Embryonic facial prominence (tissue), 1 donor: ENCODE data around the gene GAB2.
"Not testable (repeated sequence)": the region's sequence is repeated elsewhere in the genome, so short reads cannot be mapped to it uniquely, and the experiment has no call there.

Source experiments
- DNase-seq: peaks from one replicate; pipeline ENCODE4 v3.0.0-alpha.2; 2016; ENCODE audit errors: extremely low spot score

The GAB2 gene

DNA sequence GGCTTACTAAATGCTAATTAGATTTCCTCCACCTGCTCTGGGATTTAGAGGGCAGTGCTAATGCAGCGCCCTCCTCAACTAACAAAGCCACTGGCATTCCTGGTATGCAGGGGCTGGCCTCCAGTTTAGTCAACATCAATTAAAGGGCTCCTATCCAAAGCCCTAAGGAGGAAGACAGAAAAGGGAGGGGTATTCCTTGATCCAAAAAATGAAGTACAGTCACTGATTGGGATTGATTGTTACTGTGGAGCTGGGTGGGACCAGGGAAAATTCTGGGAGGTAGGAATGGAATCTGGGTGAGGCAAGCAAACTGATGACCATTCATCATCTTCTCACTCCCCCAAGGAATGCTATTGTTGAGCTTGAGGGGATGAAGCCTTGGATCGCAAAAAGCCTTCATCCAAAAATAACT, 52.2 kb downstream of the GAB2 start:
- DNase-seq: no peak

DNA sequence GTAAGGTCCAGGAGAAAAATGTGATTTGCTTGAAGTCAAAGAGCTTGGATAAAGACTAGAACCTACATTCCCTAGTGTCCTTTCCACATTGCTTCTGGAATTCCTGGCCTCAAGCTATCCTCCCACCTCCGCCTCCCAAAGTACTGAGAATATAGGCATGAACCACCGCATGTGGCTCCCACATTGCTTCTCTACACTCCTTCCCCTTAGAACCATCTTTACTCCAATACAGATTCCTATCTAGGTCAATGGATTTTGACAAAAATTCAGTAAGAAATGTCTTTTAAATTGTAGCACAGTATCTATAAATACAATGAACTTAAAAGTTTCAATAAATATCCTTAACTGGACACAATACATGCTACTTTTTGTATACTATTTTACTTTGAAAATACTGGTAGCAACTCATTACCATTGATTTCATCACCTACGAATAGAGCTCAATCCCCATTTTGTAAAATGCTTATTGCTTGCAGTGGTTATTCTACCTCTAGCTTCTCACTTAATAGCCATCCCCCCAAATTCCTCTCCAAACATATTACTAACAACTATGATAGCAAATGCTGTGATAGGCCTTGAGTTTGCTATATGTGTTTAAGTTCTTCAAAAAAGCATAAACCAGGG, 53.4 kb downstream of the GAB2 start:
- DNase-seq: no peak

DNA sequence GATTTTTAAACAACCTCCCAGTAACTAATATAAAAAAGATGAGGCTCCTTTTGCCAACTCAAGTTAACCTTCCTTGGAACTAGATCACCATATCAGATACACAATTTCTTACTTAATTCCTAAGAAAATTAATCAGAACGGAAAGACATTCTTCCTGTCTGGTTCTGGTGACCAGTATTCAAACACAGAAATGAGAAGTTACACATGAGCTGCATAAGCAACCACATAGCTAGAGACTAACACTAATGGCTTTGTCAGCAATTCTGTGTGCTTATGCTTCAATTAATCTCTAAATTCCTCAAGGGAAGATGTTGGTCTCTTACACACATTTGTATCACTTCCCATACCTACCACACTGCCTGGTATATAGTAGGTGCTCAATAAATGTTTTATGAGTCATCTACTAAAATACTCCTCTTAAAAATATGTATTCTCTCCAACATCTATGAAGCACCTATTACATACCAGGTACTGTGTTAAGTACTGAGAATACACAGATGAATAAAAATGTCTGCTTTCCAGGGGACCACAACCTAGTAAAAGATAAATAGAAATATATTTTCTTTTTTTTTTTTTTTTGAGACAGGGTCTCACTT, 54.5 kb downstream of the GAB2 start:
- DNase-seq: no peak

DNA sequence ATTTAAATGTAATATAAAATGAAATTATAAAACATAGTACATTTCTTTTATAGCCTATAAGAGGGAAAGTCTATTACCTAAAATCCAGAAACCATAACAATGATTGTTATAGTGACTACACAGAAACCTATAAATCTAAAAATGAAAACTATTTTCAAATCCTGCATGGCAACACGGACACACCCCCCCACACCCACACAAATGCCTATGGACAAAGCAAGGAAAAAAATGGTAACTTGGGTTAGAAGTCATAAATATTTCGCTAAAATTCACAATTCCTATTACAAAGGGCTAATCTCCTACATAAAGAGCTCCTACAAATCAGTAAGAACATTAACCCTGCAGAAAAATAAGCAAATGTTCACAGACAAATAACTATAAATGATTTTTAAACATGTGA, 56.4 kb downstream of the GAB2 start:
- DNase-seq: no peak

DNA sequence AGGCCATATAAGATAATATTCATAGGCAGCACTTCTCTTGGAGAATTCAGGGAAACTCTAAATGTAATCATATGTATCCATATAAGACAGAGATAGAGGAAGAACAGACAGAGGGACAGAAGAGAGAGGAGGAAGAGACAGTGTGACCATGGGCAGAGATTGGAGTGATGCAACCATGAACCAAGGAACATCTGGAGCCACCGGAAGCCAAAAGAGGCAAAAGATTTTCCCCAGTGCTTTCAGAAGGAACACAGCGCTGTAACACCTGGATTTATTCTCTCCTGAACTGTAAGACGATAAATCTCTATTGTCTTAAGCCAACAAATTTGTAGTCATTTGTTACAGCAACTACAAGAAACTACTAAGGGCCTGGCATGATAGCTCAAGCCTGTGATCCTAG, 57.7 kb downstream of the GAB2 start:
- no peak for DNase-seq

DNA sequence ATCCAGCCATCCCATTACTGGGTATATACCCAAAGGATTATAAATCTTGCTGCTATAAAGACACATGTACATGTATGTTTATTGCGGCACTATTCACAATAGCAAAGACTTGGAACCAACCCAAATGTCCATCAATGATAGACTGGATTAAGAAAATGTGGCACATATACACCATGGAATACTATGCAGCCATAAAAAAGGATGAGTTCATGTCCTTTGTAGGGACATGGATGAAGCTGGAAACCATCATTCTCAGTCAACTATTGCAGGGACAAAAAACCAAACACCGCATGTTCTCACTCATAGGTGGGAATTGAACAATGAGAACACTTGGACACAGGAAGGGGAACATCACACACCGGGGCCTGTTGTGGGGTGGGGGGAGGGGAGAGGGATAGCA, 59.7 kb downstream of the GAB2 start:
- not testable (repeated sequence) for DNase-seq

DNA sequence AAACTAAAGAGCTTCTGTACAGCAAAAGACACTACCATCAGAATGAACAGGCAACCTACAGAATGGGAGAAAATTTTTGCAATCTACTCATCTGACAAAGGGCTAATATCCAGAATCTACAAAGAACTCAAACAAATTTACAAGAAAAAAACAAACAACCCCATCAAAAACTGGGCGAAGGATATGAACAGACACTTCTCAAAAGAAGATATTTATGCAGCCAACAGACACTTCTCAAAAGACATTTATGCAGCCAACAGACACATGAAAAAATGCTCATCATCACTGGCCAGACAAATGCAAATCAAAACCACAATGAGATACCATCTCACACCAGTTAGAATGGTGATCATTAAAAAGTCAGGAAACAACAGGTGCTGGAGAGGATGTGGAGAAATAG, 60.2 kb downstream of the GAB2 start:
- DNase-seq: not testable (repeated sequence)

DNA sequence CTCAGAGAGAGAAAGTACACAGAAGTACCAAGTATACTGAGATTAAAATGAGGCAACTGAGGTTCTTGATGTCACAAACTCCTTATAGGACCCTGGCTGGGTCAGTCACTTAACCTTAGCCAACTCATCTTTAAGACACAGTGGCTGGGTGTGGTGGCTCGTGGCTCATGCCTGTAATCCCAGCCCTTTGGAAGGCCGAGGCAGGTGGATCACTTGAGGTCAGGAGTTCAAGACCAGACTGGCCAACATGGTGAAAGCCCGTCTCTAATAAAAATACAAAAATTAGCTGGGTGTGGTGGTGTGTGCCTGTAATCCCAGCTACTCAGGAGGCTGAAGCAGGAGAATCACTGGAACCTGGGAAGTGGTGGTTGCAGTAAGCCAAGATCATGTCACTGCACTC, 61.9 kb downstream of the GAB2 start:
- DNase-seq: not testable (repeated sequence)

DNA sequence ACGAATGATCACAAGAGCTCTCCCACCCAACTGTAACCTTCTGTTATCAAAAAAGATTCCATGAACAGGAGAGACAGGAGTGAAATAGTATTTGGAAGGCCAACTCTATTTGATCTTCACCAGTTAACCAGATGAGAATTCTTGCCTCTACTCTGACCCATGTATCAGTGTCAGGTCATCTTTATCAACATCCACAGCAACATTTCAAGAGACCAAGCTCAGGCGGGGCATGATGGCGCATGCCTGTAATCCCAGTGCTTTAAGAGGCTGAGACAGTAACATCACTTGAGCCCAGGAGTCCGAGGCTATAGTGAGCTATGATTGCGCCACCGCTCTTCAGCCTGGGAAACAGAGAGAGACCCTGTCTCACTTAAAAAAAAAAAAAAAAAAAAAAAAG, 62.3 kb downstream of the GAB2 start:
- DNase-seq: no peak

DNA sequence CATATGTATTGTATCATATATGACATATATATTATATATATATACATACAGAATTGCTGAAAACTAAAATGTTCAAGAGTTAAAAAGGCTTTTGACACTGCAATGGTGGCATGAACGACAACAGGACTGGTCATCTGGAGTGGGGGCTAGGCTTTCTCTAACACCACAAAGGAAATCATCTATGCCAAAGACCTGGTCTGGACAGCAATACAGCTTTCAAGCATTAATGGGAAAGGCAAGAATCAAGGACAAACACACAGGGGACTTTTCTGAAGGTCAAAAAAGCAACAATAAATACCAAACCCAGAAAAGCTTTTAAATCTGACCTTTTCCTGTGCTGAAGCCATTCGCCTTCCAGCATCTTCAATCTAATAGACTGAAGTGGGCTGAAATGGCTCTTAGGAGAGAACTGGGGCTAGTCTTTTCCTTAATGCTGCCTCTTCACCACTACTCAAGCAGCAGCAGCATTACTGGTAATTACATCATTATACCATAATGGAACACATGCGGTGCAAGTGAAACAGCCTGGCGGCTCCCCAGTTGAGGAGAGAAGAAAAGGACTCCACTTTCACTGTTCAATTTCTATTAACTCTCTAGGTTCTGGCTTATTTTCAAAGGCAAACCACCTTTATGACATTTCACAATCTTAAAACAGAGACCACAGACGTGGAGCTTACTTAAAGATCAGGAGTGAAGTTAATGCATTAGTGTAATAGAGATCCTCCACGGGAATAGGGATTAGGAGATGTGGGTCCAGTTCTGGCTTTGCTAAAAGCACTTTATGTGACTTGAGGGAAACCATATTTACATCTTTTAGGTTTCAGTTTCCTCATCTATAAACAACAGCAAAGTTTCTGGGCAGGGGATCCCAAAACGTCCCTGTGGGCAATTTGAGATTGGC, 63.0 kb downstream of the GAB2 start:
- DNase-seq: no peak

DNA sequence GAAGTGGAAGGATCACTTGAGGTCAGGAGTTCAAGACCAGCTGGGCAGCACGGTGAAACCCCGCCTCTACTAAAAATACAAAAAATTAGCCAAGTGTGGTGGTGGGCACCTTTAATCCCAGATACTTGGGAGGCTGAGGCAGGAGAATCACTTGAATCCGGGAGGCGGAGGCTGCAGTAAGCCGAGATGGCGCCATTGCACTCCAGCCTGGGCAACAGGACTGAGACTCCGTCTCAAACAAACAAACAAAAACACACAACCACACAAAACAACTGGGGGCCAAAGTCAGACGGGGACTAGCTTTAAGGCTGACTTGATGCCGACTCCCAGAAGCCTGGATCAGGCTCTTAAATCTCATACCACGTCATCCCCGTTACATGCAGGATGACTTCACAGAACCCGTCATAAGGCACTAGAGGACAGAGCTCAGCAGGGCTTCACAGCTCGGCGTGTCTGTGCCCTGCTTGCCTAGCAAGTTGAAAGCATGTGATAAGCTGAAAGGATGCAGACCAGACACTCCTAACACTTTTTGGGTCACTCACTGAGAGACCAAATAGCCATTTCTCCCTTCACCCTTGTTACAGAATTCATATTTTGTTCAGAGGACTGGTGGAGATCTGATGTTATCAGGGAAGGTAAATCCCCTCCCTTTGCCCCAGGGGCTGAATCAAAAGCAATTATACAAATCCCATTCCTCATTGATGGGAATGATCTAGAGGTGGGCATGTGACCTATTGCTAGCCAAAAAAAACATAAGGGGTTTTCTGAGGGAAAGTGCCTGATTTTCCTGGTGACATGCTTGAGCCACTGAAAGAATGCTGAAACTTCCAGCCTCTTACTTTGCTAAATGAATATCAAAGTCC, 65.4 kb downstream of the GAB2 start:
- DNase-seq: no peak

DNA sequence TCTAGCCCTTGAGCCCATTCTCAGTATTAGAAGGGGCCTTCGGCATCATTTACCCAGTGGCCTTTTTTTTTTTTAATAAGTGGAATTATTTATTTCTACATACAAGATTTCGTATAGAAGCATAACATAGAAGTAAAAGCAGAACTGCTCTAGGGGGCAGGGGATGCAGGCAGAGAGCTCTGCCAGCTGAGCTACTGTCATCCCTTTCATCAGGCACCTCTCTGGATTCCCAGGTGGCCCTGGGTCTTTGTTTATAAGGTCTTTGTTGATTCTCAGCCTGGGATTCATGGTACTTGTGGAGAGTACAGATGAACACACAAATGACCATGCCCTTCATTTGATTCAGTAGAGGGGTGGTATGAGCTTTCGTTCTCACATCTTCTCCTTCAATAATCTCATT, 66.4 kb downstream of the GAB2 start:
- no peak for DNase-seq

DNA sequence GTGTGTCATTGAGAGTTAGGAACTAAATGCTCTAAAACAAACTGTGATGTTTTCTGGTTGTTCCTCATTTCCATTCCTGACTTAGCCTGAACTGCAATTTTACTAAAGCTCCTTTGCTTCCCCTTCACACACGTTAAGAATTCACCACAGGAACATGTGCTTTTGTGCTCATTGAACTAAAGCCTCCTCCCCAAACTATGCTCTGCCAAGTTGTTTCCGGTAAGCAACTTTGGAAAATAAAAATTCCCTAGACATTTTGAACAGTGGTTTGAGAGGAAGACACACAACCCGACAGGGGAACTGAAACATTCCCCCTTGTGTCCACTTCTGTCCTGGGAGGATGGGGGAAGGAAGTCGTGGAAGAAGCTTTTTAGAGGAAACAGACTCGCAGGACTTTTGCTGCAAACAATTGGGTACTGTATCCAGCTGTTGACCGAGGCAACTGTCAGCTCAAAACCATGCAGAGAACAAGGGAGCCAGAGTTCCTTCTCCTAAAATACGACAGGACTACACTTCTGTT, 66.9 kb downstream of the GAB2 start:
- DNase-seq: peak; percentile 38

DNA sequence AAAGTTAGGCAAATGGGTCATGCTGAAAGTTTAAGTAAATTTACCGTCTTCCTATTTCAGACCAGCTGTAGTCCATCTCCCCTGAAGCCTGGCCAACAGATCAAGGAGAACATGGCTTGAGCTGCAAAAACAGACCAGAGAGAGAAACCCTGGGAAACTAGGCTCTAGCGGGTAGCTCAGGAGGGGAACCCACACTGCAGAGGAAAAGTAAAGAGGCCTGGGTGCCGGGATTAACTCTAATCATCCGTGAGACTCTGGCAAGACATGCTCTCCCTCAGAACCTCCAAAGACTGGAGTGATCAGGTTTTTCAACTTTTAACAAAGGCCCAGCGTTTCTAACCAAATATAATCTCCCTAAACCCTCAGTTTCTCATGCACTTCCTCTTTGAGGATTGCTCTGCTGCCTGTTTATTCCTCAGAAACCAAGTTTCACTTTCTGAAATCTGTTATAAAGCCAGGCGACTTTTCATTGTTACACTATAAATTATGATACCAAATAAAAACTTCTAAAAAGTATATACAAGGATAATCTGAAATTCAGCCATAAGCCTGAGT, 67.5 kb downstream of the GAB2 start:
- DNase-seq: peak; percentile 26

DNA sequence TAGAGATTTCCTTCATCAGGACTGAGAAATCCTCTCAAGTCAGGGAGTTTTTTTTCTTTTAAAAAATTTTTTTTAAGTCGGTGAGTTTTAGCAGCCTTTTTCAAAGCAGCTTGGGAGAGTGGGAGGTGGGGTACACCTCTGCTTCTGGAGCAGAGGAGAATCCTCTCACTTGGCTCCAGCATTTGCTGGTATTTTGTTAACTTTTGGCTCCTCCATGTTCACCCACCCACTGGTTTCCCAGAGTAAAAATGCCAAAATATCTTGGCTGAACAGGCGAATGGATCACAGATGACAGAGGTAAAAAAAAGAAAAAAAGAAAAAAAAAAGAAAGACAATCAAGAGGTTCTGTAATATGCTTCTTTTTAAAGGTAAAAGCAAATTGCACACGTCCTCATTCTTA, 68.0 kb downstream of the GAB2 start:
- DNase-seq: no peak

DNA sequence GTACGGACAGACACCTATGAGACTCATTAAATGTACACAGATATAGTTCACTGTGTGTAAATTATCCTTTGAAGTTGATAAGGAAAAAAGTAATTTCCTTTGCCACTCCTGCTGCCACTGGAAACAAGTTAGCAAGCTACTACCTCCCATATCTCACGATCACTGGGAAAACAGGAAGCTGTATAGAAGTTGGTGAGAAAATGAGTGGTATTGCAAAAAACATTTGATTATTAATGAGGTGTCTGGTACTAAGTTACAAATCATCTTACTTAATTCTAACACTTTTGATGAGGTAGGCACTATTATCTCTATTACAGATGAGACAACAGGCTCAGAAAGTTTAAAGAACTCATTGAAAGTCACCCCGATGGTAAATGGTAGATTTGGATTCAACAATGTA, 68.5 kb downstream of the GAB2 start:
- DNase-seq: no peak

DNA sequence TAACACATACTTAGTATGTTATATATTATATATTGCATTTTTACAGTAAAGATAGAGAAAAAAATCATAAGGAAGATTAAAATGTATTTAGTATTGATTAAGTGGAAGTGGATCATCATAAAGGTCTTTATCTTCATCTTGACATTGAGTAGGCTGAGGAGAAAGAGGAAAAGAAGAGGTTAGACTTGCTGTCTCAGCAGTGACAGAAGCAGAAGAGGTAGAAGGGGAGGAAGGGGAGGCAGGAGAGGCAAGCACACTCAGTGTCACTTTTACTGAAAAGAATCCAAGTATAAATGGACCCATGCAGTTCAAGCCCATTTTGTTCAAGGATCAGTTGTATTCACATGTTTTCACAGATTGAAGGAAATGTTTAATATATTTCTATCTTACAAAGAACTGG, 69.7 kb downstream of the GAB2 start:
- no peak for DNase-seq

DNA sequence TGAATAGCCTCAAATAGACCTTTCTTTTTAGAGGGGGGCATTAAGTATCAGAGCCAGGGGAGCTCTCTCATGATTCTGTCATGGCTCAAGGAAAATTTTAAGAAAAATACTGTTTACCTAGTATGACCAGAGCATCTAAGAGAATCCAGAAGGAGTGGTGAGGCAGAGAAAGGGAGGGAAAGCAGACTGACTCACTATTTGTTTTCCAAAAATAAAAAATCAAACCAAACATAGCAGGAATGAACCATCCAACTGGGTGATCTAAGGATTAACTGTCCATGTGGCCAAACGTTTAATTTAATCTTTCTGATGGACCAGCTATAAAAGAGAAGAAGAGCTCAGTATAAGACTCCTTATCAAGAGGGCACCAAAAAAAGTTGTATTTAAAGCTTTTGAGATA, 70.8 kb downstream of the GAB2 start:
- no peak for DNase-seq

DNA sequence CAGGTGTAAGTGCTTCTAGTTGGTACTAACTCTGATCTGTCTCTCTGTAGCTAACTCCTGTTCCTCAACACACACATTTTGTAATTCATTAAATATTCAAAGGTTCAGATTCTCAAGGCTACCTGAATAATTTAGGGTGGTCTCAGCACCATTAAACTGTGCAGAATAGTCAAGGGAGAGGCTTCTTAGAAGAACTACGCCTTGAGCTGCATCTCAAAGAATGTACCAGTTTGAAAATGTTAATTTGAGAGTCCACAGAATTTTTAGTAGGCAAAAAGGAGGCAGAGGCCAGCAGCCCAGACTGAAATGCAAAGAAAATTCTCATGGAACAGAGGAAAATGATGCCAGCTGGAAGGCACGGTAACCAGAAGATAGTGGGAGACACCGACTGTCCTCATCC, 72.2 kb downstream of the GAB2 start:
- no peak for DNase-seq

DNA sequence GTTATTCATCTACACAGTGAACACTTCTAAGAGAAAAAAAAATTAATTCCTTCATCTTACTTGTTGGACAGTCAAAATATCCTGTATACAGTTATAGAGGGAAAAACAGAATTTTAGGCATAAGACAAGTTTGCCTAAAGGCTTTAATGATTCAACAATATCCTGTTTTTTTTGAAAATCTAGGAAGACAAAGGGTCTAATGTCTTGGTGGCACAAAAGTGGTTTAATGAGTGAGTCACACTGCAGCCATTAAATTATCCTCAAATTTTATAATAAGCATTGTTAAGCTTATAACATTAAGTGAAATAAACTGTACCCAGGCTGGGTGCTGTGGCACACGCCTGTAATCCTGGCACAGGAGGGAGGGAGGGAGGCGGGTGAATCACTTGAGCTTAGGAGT, 72.9 kb downstream of the GAB2 start:
- DNase-seq: no peak

DNA sequence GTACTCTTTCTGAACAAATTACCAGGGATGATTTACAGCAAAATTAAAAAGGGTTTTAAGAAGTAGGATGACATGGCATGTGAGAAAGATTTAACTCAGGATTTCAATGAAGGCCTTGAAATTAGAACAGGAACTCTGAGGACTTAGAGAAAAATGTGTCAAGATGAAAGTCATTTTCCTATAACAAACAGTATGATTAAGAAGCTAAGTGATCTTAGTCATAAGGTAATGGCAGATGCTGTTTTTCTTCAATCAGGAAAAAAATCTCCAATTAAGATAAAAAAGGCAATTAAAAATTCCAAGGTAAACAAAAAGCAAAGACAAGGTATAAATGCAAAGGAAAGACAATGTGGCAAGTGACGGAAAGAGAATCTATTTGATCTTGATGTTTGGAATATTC, 73.5 kb downstream of the GAB2 start:
- DNase-seq: no peak

DNA sequence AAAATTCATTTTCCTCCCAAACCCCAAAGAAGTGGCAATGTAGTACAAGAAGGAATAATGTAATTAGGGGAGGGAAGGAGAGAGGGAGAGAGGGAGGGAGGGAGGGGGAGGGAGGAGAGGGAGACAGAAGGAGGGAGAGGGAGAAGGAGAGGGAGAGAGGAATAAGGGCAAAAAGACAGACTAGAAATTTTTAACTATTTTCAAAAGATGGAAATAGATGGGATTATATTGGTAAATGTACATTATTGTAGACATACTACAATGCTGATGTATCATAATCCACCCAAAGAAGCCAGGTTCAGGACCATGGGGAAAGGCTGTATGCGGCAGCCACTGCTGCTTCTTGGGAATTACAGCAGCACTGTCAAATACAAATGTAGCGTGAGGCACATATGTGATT, 74.3 kb downstream of the GAB2 start:
- DNase-seq: no peak
